Keratinocyte (primary cell): ENCODE data around the gene RXRA.

Source experiments
- EZH2 ChIP-seq: IDR thresholded peaks from one replicate; pipeline ENCODE4 v1.6.1; 2012; ENCODE audit warnings: inconsistent platforms, mild to moderate bottlenecking, low read length, moderate library complexity
- TF ChIP-seq, protein P1 (sequence below), 3 experiments: IDR thresholded peaks in 1 of 3; conservative IDR thresholded peaks in 1 of 3; optimal IDR thresholded peaks in 1 of 3; 2 replicates in 2 of 3; 3 replicates in 1 of 3; pipeline versions ENCODE3 to v1.5.1; 2011; ENCODE audit warnings: low read length in 3 of 3, mild to moderate bottlenecking in 3 of 3, moderate library complexity in 2 of 3, control low read depth in 1 of 3, inconsistent platforms in 1 of 3; ENCODE audit not compliant: insufficient read depth in 2 of 3; ENCODE audit errors: extremely low read depth in 1 of 3

DNA sequence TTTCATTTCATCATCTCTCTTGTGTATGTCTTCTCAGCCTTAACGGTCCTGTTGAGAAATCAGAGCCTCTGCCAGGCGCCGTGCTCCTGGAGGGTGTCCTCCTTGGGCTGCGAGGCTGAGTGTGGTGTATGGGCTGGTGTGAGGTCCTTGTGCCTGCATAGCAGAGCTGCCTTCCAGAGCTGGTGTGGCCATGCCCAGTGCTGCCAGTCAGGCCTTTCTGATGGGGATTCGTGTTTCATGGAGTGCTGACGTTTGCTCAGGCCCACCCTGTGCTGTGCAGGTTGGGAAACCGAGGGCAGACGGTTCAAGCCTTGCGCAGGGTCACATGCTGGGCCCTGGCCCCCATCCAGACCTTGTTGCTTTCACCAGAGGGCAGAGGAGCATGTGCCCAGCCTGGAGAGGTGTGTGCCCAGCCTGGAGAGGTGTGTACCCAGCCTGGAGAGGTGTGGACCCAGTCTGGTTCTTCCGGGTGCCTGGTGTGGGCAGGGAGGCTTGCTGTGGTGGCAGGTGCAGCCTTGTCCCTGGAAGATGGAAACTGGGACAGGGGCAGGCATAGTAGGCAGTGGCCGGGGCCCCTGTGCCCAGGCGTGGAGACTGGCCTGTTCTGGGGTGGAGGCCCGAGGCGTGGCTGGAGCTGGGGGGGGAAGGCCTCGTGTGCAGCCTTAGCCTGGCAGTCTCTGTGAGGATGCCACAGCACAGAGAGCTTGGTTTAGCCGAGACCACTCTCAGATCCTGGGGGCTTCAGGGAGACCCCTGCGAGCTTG lies 84.0 kb downstream of the RXRA start:
- TF ChIP-seq, protein P1, sequence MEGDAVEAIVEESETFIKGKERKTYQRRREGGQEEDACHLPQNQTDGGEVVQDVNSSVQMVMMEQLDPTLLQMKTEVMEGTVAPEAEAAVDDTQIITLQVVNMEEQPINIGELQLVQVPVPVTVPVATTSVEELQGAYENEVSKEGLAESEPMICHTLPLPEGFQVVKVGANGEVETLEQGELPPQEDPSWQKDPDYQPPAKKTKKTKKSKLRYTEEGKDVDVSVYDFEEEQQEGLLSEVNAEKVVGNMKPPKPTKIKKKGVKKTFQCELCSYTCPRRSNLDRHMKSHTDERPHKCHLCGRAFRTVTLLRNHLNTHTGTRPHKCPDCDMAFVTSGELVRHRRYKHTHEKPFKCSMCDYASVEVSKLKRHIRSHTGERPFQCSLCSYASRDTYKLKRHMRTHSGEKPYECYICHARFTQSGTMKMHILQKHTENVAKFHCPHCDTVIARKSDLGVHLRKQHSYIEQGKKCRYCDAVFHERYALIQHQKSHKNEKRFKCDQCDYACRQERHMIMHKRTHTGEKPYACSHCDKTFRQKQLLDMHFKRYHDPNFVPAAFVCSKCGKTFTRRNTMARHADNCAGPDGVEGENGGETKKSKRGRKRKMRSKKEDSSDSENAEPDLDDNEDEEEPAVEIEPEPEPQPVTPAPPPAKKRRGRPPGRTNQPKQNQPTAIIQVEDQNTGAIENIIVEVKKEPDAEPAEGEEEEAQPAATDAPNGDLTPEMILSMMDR (optimal IDR thresholded peaks at IDR 0.05 in 1 of 3, IDR thresholded peaks at IDR 0.05 in 1 of 3, conservative IDR thresholded peaks at IDR 0.05 in 1 of 3; ENCODE audit: extremely low read depth in 1 of 3, insufficient read depth in 2 of 3, low read length in 3 of 3), result no peak
- no peak for TF ChIP-seq EZH2
